SU-DHL-6 (cell line): ENCODE results near the gene PSMC2.

ENCODE experiments used
- H2AFZ ChIP-seq: fragments of 200-600 bp; sonication (generic); 2 replicates; pipeline ENCODE4 v1.6.1; 2014; ENCODE audit warnings: low read depth, mild to moderate bottlenecking, moderate library complexity, mixed read lengths, antibody characterized with exemption, low read length; ENCODE audit not compliant: severe bottlenecking
- H3F3A ChIP-seq: fragments of 200-600 bp; shearing (Covaris generic); 2 replicates; pipeline ENCODE4 v1.6.0; 2016; ENCODE audit warnings: antibody characterized with exemption, mild to moderate bottlenecking; ENCODE audit not compliant: insufficient read depth
- H3K27ac ChIP-seq: fragments of 200-600 bp; sonication (generic); 2 replicates; pipeline ENCODE4 v1.5.1; 2016; ENCODE audit warnings: low read depth, mild to moderate bottlenecking, low read length, moderate library complexity, mixed read lengths
- H3K27me3 ChIP-seq: fragments of 200-600 bp; sonication (generic), shearing (Covaris generic); 2 replicates; pipeline ENCODE4 v1.6.0; 2014; ENCODE audit warnings: mild to moderate bottlenecking, low read length
- H3K36me3 ChIP-seq: fragments of 200-600 bp; sonication (generic); 2 replicates; pipeline ENCODE4 v1.6.1; 2014; ENCODE audit warnings: mild to moderate bottlenecking, low read length, mixed read lengths
- H3K4me2 ChIP-seq: fragments of 300-600, 200-600 bp; shearing (Covaris generic), sonication (generic); 2 replicates; pipeline ENCODE4 v1.6.0; 2014; ENCODE audit warnings: low read length, low read depth, mild to moderate bottlenecking; ENCODE audit not compliant: poor library complexity, severe bottlenecking
- H3K4me3 ChIP-seq: fragments of 200-600 bp; sonication (generic); 2 replicates; pipeline ENCODE4 v1.5.1; 2014; ENCODE audit warnings: antibody characterized with exemption, low read length, mild to moderate bottlenecking, mixed read lengths; ENCODE audit not compliant: insufficient read depth, poor library complexity, severe bottlenecking
- H3K79me2 ChIP-seq: fragments of 200-600 bp; sonication (generic); 2 replicates; pipeline ENCODE4 v1.6.1; 2014; ENCODE audit warnings: mild to moderate bottlenecking, low read length, moderate library complexity; ENCODE audit not compliant: insufficient read depth
- H3K9ac ChIP-seq: fragments of 200-600 bp; sonication (generic); 2 replicates; pipeline ENCODE4 v1.7.0; 2014; ENCODE audit warnings: mild to moderate bottlenecking, low read length
- H3K9me2 ChIP-seq: fragments of 200-600 bp; sonication (generic); replicated peaks from 2 replicates; pipeline ENCODE4 v1.6.1; 2014; ENCODE audit warnings: low read length; ENCODE audit not compliant: insufficient read depth
- H3K9me3 ChIP-seq: fragments of 200-600 bp; sonication (generic); 2 replicates; pipeline ENCODE4 v1.6.1; 2014; ENCODE audit warnings: low read length, mixed read lengths; ENCODE audit not compliant: insufficient read depth
- H4K20me1 ChIP-seq: fragments of 200-600 bp; sonication (generic); 2 replicates; pipeline ENCODE4 v1.6.1; 2014; ENCODE audit warnings: low read depth, mild to moderate bottlenecking, antibody characterized with exemption, low read length, moderate library complexity, mixed read lengths
- CTCF ChIP-seq: fragments of 200-600 bp; sonication (generic); IDR thresholded peaks from one replicate; pipeline ENCODE4 v1.5.1; 2017; ENCODE audit warnings: antibody characterized with exemption, mild to moderate bottlenecking, low read length, moderate library complexity; ENCODE audit not compliant: insufficient read depth, poor library complexity, severe bottlenecking
- EZH2phosphoT487 ChIP-seq: fragments of 200-600 bp; sonication (generic), shearing (Covaris generic); conservative IDR thresholded peaks from 2 replicates; pipeline ENCODE4 v1.6.1; 2018; ENCODE audit warnings: mild to moderate bottlenecking, antibody characterized with exemption, low read length, moderate library complexity, mixed read lengths

Gene PSMC2

GRCh38 chr7:103387242-103387641 lies 39.8 kb downstream of the PSMC2 start:
- Histone ChIP-seq H2AFZ (no peak overlapping the region), H3K36me3 (no peaks in the 10 kb centered on the region), H3K9me3 (no peaks in the 10 kb centered on the region), H3K27me3 (no peaks in the 10 kb centered on the region), H3K4me2 (no peak overlapping the region), H3K27ac (no peak overlapping the region), H3K79me2 (no peaks in the 10 kb centered on the region), H4K20me1 (no peaks in the 10 kb centered on the region), H3K9ac (no peak overlapping the region), H3K9me2 (no peaks in the 10 kb centered on the region), H3F3A (no peaks in the 10 kb centered on the region), H3K4me3 (no peak overlapping the region)
- TF ChIP-seq EZH2phosphoT487 (no peak), CTCF (no peak)

- H3F3A ChIP-seq, result no peaks in the 10 kb centered on the region
- H3K36me3 ChIP-seq, result no peaks in the 10 kb centered on the region
- H3K79me2 ChIP-seq, result no peaks in the 10 kb centered on the region
- no peak for TF ChIP-seq EZH2phosphoT487
- no peak for TF ChIP-seq CTCF
- no peaks in the 10 kb centered on the region for H4K20me1 ChIP-seq
- H2AFZ ChIP-seq, result no peak overlapping the region
- no peaks in the 10 kb centered on the region for H3K27me3 ChIP-seq
- H3K27ac ChIP-seq, result no peak overlapping the region
- H3K9me3 ChIP-seq, result no peaks in the 10 kb centered on the region
- no peak overlapping the region for H3K4me3 ChIP-seq
- H3K4me2 ChIP-seq, result no peak overlapping the region
- no peaks in the 10 kb centered on the region for H3K9me2 ChIP-seq
- H3K9ac ChIP-seq, result no peak overlapping the region
Measured at GRCh38 chr7:103388469-103389140, 41.2 kb downstream of the PSMC2 start.

- no peaks in the 10 kb centered on the region for H3K27me3 ChIP-seq
- H3K9me2 ChIP-seq, result no peaks in the 10 kb centered on the region
- no peaks in the 10 kb centered on the region for H3K36me3 ChIP-seq
- TF ChIP-seq CTCF, result no peak
- no peak for TF ChIP-seq EZH2phosphoT487
- H4K20me1 ChIP-seq, result no peaks in the 10 kb centered on the region
- H3F3A ChIP-seq, result no peaks in the 10 kb centered on the region
- H2AFZ ChIP-seq, result no peak overlapping the region
- no peak overlapping the region for H3K4me2 ChIP-seq
- H3K79me2 ChIP-seq, result no peaks in the 10 kb centered on the region
- no peak overlapping the region for H3K27ac ChIP-seq
- H3K9ac ChIP-seq, result no peak overlapping the region
- H3K9me3 ChIP-seq, result no peaks in the 10 kb centered on the region
- no peak overlapping the region for H3K4me3 ChIP-seq
Measured at GRCh38 chr7:103389263-103389662, 41.8 kb downstream of the PSMC2 start.
